GF-D8 (cell line): Measurements from ENCODE around the gene IGFBP2.

Experiments used
- DNase-seq: peaks from one replicate; lab custom pipeline; 2025; lab: John Stamatoyannopoulos, UW

Gene IGFBP2

GRCh38 chr2:216615298-216616082 lies 17.7 kb upstream of the IGFBP2 start:
- no peak for DNase-seq

- DNase-seq, result no peak
These were observed 17.0 kb upstream of the IGFBP2 start for GRCh38 chr2:216616083-216616678.

GRCh38 chr2:216617159-216617815 lies 15.9 kb upstream of the IGFBP2 start:
- DNase-seq, result no peak

GRCh38 chr2:216618785-216619184 lies 14.4 kb upstream of the IGFBP2 start:
- DNase-seq, result no peak

- peak; percentile 90 for DNase-seq
These were observed 13.5 kb upstream of the IGFBP2 start for GRCh38 chr2:216619411-216620393.

- DNase-seq, result no peak
These were observed 12.4 kb upstream of the IGFBP2 start for GRCh38 chr2:216620786-216621185.

GRCh38 chr2:216621292-216621691 lies 11.9 kb upstream of the IGFBP2 start:
- no peak for DNase-seq

GRCh38 chr2:216622526-216622925 lies 10.7 kb upstream of the IGFBP2 start:
- DNase-seq, result no peak

- no peak for DNase-seq
These were observed 9.0 kb upstream of the IGFBP2 start for GRCh38 chr2:216624251-216624650.

GRCh38 chr2:216626168-216626874 lies 6.9 kb upstream of the IGFBP2 start:
- DNase-seq, result no peak

GRCh38 chr2:216626875-216627245 lies 6.4 kb upstream of the IGFBP2 start:
- DNase-seq, result no peak

- DNase-seq, result no peak
These were observed 3.4 kb upstream of the IGFBP2 start for GRCh38 chr2:216629784-216630183.

GRCh38 chr2:216632346-216632951 lies 771 bp upstream of the IGFBP2 start:
- no peak for DNase-seq

GRCh38 chr2:216633616-216634369 lies 573 bp downstream of the IGFBP2 start:
- DNase-seq, result no peak

GRCh38 chr2:216634370-216635148 lies 1.3 kb downstream of the IGFBP2 start:
- DNase-seq, result peak; percentile 33

- DNase-seq, result no peak
These were observed 2.0 kb downstream of the IGFBP2 start for GRCh38 chr2:216635171-216635570.

- DNase-seq, result no peak
These were observed 2.7 kb downstream of the IGFBP2 start for GRCh38 chr2:216635701-216636550.
